GM19463 (cell line): ENCODE data around the gene STT3B.

Experiments
- ATAC-seq: cut with Tn5 transposase; IDR thresholded peaks from one replicate; pipeline ENCODE4 v1.9.1; 2021; ENCODE audit warnings: mild to moderate bottlenecking, moderate library complexity; ENCODE audit not compliant: unreplicated experiment

The STT3B gene

DNA sequence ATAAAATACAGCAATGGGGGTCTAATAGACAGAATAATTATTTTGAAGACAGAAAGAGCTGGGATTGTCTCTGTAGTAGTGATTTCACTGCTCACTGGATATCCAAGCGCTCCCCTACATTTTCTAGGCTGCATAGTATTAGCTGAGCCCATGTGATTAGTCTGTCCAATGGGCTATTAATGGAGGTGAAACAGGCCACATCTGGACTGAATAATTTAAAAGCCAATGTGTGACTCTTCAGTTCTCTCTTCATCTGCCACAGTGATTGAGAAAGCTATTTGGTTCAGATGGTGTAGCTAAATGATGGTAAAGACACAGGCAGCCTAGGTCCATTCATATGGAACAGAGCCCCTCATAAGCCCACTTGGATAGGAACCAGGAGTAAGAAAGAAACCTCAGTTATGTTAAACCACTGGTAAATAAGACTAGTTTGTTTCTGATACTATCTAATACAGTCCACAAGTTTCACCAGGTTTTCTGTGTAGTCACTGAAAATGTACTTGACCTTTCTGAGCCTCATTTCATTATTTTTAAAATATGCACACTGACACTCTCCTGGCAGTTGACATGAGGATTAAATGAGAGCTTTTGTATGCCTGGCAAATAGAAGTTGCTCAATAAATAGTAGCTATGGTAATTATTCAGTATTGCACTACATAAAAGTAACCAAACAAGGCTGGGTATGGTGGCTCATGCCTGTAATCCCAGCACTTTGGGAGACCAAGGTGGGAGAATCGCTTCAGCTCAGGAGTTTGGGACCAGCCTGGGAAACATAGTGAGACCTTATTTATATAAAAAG is 17.0 kb upstream of the STT3B start:
- no peak for ATAC-seq

GRCh38 chr3:31516757-31517156 is 16.0 kb upstream of the STT3B start:
- no peak for ATAC-seq

- ATAC-seq: no peak
These were observed 11.3 kb upstream of the STT3B start for GRCh38 chr3:31521468-31521867.

GRCh38 chr3:31522152-31522551 is 10.6 kb upstream of the STT3B start:
- ATAC-seq: no peak

DNA sequence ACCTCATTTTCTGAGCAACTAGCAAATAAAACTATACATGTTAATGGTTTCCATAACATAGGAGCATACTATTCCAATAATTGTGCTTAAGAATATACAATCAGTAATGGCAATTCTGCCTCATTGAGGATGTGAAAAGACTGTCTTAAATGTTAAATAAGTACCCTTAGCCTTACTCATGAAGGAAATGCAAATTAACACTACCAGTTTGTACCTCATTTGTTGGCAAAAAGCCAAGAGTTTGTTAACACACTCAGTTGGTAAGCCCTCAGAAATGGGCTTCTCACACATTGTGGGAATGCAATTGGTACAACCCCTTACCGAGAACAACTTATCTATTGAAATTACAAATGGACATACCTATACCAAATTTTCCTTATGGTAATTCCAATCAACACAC is 9.2 kb upstream of the STT3B start:
- ATAC-seq: no peak

- no peak for ATAC-seq
These were observed 7.2 kb upstream of the STT3B start for GRCh38 chr3:31525532-31525931.

DNA sequence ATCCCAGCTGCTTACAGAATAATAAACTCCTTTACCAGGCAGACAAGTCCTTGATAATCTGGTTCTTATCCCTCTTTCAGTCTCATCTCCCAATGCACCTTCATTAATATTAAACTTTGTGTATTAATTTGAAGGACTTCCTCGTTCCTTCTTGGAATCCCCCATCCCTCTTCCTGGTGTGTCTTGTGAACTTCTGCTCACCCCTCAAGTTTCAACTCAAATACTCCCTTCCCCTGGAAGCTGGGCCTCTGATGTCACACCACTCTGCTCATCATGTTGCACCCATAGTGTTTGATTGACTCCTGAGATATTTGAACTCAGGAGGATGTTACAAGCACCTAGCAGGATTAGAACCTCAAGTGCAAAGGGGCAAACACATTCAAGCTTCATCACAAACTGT is 3.3 kb upstream of the STT3B start:
- ATAC-seq: no peak

DNA sequence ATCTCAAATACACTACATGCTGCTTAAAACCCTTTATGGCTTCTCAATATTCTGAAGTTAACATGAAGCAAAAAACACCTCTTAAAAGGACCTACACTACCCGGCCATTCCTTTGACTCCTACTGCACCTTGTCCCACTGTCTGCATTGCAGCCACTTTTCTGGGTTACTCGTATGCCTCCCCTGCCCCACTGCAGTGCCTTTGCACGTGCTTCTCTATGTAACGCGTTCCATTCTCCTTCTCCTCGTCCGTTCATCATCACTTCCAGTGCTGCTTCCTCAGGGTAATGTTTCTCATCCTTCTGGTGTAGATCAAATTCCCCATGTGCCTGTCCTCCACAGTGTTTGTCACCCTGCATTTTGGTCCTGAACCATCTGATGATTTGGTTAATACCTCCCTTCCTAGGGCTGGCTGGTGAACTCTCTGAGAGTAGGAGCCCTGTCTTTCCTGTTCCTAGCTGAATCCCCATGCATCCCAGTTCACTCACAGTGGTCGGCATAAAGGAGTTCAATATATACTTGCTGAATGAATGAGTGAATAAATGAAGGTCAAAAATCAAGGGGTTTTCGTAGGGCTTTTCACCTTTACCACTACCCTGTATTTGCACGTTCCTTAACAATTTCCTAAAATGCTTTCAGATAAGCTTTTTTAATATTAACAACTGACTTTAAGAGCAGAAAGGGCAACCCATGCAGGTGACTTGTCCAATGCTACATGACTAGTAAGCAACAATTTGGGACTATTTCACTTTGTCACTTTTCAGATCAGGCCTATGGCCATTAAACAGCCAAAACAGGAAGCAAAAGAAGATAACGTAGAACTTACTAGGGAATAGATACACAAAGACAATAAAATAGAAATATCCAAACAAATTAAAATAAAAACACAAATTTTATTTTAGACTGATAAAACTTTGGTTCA is 2.4 kb upstream of the STT3B start:
- no peak for ATAC-seq

- no peak for ATAC-seq
These were observed 1.8 kb upstream of the STT3B start for GRCh38 chr3:31530960-31531335.

DNA sequence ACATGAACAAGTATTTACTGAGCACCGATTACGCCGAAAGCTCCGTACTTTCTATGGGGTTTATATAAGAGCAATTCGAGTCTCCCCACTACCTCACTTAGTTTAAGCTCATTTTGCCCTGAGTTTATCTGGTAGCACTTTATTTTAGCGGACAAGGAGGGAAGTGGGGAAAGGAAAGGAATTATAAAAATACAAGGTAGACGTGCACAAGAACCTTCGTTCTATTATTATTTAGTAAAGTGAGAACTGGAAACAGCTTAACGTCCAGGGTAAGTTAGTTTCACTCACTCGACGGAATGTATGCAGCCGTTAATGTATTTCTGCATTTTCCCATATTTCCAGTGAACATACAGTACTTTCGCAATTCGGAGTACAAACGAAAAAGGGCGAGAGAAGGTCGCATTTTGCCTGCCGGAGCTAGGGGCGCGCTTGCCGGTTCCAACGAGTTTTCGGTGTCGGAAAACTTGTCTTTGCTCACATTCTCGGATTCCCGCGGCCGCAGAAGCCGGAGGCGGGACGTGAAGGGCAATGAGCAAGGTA is 1.2 kb upstream of the STT3B start:
- no peak for ATAC-seq

DNA sequence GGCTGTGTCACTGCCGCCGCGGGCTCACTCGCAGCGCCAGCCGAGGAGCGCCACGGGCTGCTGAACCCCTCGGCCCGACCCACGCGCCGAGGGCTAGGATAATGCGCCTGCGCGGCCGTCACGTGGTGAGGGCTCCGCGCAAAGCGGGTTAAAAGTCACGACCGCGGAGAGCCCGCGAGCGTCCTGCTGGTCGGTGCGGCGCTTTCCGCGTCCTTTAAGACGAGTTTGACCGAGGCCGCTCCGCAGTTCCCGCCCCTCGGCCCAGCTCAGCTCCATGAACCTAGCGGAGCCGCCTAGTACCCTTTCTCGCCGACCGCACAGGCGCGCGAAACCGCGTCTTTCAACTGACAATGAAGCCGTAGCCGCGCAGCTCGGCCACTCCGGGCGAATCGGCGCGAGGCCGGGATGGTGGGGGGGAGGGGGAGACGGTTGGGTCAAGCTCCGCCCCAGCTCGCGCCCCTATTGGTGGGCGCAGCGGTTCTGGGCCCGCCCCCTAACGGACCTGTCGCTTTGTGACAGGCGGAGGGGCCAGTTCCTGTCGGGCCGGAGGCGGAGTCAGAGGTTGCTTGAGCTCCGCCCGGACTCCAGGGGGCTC is 636 bp upstream of the STT3B start:
- ATAC-seq: peak; percentile 81

DNA sequence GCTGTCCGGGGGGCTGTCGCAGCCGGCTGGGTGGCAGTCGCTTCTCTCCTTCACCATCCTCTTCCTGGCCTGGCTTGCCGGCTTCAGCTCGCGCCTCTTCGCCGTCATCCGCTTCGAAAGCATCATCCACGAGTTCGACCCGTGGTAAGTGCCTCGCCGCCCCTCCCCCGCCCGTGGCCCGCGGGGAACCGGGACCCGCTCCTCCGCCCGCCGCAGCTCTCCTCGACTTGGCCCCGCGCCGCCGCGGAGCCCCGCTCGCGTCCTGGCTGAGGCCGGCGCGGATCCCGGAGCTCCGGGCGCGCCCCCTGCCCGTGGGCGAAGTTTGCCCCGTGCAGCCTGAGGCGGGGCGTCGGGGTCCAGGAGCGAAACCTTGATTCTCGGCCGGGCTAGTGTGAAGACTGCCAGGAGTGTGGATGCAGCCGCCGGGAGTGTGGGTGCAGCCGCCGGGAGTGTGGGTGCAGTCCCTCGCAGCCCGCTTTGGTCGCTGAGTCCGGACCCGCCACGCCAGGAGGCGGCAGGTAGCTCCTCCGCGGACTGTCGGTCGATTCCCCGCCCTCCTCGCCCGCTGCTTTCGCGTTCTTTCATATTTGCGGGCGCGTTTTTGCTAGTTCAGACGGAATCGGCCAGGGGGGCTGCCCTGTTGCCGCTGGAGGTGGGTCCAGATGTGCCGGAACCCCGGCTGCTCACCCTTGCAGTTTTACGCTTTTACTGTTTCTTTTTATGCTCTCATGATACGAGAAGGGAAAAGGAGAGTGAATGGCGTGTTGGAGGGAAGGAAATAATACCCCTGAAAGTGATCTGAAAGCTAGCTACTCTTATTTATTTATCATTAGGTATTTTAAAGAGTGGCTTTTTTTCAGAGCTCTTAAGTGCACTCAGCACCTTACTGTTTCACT is 692 bp downstream of the STT3B start:
- ATAC-seq: peak; percentile 1

- ATAC-seq: no peak
These were observed 1.3 kb downstream of the STT3B start for GRCh38 chr3:31534065-31534425.

DNA sequence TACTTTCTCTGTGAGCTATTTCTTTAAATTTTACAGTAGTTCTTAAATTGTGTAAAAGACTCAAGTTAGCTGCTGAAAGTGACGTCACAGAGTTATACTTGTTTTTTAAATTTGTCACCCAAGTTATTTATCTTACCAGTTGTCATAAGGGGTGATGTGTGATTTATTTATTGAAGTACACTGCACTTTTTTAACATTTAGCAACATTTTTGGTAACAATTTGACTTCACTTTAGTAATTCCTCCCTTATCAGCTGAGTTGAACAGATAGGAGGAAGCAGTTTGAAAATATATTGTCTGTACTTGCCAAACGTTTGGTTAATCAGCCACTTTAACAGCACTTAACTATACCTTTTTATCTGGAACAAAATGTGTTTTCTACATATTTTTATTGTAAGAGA is 3.8 kb downstream of the STT3B start:
- no peak for ATAC-seq

- no peak for ATAC-seq
These were observed 6.1 kb downstream of the STT3B start for GRCh38 chr3:31538801-31539200.

DNA sequence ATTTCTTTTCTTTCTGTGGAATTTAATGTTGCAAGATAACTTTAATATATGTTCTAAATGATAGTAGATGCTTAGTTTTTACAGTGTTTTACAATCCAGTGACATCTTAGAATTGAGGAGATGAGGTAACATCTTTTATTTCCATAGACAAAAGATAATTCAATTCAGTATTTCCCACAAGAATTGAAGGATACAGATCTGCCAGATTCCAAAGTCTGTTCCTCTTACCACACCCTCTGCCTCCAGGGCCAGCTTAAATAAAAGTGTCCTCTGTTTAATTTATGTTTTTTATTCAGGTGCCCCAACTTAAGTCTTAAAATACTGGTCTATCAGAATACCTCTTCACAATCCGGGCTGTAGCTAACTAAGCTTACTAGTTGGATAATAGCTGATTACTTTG is 6.5 kb downstream of the STT3B start:
- ATAC-seq: no peak

GRCh38 chr3:31541089-31541488 is 8.4 kb downstream of the STT3B start:
- ATAC-seq: no peak

DNA sequence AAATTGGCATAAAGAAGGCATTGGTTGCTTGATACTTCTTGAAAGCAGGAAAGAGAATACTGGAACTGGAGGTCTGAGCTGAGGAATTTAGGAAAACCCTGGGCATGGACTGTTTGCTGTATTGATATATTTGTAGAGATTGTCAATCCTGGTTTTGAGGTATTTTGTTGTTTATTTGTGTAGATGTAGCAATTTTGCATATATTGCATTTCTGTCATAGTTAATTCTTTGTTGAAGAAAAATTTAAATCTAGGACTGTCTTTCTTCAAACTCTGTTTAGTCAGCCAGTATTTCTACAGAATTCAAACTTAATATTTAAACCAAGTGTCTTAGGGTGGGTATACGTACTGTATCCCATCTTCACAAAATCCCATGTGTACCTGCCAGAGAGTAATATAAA is 9.5 kb downstream of the STT3B start:
- no peak for ATAC-seq

DNA sequence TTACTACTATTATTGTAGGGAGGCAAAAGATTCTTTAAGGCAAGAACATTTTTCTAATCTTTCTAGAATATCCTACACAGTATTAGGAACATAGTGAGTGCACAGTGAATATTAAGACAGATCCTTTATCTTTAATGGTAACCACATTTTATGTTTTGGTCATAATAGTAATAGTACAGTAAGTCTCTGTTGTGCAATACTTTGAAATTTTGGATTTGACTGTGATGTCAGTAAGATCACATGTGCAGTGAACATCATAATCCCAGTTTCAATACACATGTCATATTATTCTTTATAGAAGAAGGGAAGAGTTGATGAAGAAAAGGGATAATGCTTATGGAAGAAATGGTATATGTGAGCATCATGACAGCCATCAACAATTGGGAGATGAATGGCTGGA is 10.7 kb downstream of the STT3B start:
- ATAC-seq: no peak

DNA sequence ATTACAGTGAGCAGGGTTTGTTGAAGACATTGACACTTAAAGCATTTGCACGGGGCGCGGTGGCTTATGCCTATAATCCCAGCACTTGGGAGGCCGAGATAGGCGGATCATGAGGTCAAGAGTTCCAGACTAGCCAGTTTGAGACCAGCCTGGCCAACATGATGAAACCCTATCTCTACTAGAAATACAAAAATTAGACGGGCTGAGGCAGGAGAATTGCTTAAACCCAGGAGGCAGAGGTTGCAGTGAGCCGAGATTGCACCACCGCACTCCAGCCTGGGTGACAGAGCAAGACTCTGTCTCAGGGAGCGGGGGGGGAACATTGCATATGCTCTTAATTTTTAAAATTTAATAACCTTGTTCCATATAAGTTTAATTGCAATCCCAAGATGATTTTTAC is 11.9 kb downstream of the STT3B start:
- no peak for ATAC-seq

GRCh38 chr3:31546162-31546561 is 13.4 kb downstream of the STT3B start:
- ATAC-seq: no peak
